DMS153 treated with DMSO at 0.1 percent for 48 hours (cell line): ENCODE results near the gene JAZF1.

ENCODE experiments used
- DNase-seq: peaks from one replicate; lab custom pipeline; 2025; ENCODE audit not compliant: unreplicated experiment; lab: John Stamatoyannopoulos, UW

The JAZF1 gene

GRCh38 chr7:28166982-28167715, 13.4 kb downstream of the JAZF1 start:
- DNase-seq, result no peak

- DNase-seq, result no peak
Observed at GRCh38 chr7:28165961-28166955, 14.3 kb downstream of the JAZF1 start.

- no peak for DNase-seq
Observed at GRCh38 chr7:28165261-28165660, 15.3 kb downstream of the JAZF1 start.

- DNase-seq, result no peak
Observed at GRCh38 chr7:28163949-28164348, 16.6 kb downstream of the JAZF1 start.

GRCh38 chr7:28161331-28161730, 19.3 kb downstream of the JAZF1 start:
- DNase-seq, result no peak

GRCh38 chr7:28160551-28160991, 20.0 kb downstream of the JAZF1 start:
- DNase-seq, result no peak

GRCh38 chr7:28157831-28158416, 22.7 kb downstream of the JAZF1 start:
- DNase-seq, result no peak

GRCh38 chr7:28157076-28157745, 23.4 kb downstream of the JAZF1 start:
- DNase-seq, result no peak

GRCh38 chr7:28156401-28156800, 24.2 kb downstream of the JAZF1 start:
- DNase-seq, result no peak

- no peak for DNase-seq
Observed at GRCh38 chr7:28155964-28156363, 24.6 kb downstream of the JAZF1 start.

GRCh38 chr7:28155019-28155660, 25.5 kb downstream of the JAZF1 start:
- no peak for DNase-seq

- DNase-seq, result no peak
Observed at GRCh38 chr7:28152594-28152993, 28.0 kb downstream of the JAZF1 start.

- no peak for DNase-seq
Observed at GRCh38 chr7:28151965-28152364, 28.6 kb downstream of the JAZF1 start.

GRCh38 chr7:28149291-28150101, 31.1 kb downstream of the JAZF1 start:
- no peak for DNase-seq

GRCh38 chr7:28145931-28146330, 34.7 kb downstream of the JAZF1 start:
- DNase-seq, result no peak

GRCh38 chr7:28145090-28145626, 35.4 kb downstream of the JAZF1 start:
- DNase-seq, result no peak

- DNase-seq, result no peak
Observed at GRCh38 chr7:28144266-28144665, 36.3 kb downstream of the JAZF1 start.

GRCh38 chr7:28142650-28143049, 37.9 kb downstream of the JAZF1 start:
- no peak for DNase-seq

GRCh38 chr7:28140979-28141378, 39.6 kb downstream of the JAZF1 start:
- DNase-seq, result no peak
